Large intestine (tissue), 3 donors: ENCODE results near the gene DLGAP1. TPM values are rescaled to one million over a fixed set of nuclear protein-coding genes. Genes with fewer than 3 reads are reported as not detected.
"Not testable (repeated sequence)": the region's sequence is repeated elsewhere in the genome, so short reads cannot be mapped to it uniquely, and the experiment has no call there.

Experiments used
- DNase-seq, 2 donors: peaks; one replicate each; pipeline versions ENCODE4 v3.0.0 to v3.0.0-alpha.2; 2013
- H3K27ac ChIP-seq: one replicate; pipeline ENCODE4 v1.5.1; 2013; ENCODE audit warnings: low read length
- H3K27me3 ChIP-seq: 2 replicates; pipeline ENCODE4 v1.6.1; 2013; ENCODE audit warnings: low read length; ENCODE audit not compliant: control insufficient read depth, insufficient read depth
- H3K36me3 ChIP-seq: 2 replicates; pipeline ENCODE4 v1.6.1; 2013; ENCODE audit warnings: low read length; ENCODE audit not compliant: control insufficient read depth, insufficient read depth
- H3K4me1 ChIP-seq: one replicate; pipeline ENCODE4 v1.6.1; 2013; ENCODE audit warnings: low read length; ENCODE audit not compliant: control insufficient read depth, insufficient read depth
- H3K4me3 ChIP-seq: one replicate; pipeline ENCODE4 v1.5.1; 2013; ENCODE audit warnings: low read length
- H3K9me3 ChIP-seq: one replicate; pipeline ENCODE4 v1.6.1; 2013; ENCODE audit warnings: mild to moderate bottlenecking, low read depth, low read length, moderate library complexity; ENCODE audit not compliant: control insufficient read depth
- WGBS: methylation state at CpG from one replicate; pipeline ENCODE4 v1.1.5; 2013; ENCODE audit warnings: low lambda C conversion rate; ENCODE audit not compliant: insufficient coverage; 5-methylcytosine and 5-hydroxymethylcytosine counted together
- polyA plus RNA-seq: library from polyadenylated mRNA; unstranded; fragments of 120-200 nt; gene quantifications from one replicate; pipeline ENCODE4 v1.2.1, GENCODE V29; 2013

Gene DLGAP1
- polyA plus RNA-seq, 1 donor: 0.69 TPM

DNA sequence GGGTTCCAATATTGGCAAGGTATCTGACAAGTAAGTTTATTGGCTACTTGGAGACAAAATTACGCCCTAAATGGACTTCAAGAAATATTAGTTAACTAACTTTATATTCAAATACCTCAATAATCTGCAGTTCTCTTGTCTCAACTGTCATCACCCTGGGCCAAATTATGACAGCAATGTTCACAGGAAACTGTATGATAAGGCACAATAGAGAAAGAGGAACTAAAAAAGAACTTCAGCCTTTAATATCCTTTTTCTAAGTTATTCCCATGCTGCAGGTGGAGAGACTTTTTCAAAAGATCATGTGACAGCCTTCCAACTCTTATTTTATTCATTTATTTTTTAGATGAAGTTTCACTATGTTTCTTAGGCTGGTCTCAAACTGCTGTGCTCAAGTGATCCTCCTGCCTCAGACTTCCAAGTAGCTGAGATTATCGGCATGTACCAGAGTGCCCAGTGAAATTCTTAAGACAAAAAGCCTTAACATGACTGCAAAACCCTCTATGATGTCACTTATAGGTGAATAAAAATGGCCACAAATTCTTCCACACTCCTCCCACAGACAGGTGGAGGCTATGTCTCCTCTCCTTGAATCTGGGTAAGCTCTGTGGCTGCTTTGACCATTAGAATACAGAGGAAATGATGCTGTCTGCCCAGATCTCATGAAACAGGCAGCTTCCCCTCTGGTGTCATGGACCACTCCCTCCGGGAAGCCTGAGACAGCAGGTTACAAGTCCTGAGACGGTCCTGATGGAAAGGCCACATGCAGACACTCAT is 794.2 kb downstream of the DLGAP1 start:
- Histone ChIP-seq H3K9me3 (no peaks in the 10 kb centered on the region), H3K27me3 (no peaks in the 10 kb centered on the region), H3K36me3 (no peaks in the 10 kb centered on the region), H3K4me3 (no peak overlapping the region), H3K4me1 (peaks cover 5% of the 10 kb centered on the region), H3K27ac (no peak overlapping the region)
- peak in 1 of 2 donors; percentile 22 for DNase-seq
- WGBS: 60% methylated on average over 1 of the region's 4 CpGs

DNA sequence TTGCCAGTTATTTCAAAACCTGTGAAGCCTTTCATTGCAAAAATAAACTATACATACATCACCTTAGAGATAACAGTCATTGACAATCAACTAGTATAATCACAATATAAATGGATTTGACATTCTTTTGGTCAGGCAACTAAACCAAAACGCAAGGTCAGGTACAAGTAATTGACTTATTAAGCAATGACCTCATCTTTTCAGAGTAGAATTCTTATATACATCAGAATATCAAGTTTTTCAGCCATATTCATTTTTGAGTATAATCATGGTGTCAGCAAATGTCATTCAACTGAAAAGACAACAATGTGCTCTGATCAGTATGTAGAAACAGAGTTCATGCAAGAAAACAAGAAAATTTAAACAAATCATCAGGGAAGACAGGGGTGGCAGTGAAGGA is 796.6 kb downstream of the DLGAP1 start:
- no peaks in the 10 kb centered on the region for H3K27me3 ChIP-seq
- H3K27ac ChIP-seq: no peak overlapping the region
- DNase-seq: no peak
- peaks cover 16% of the 10 kb centered on the region for H3K4me1 ChIP-seq
- H3K9me3 ChIP-seq: no peaks in the 10 kb centered on the region
- no peaks in the 10 kb centered on the region for H3K36me3 ChIP-seq
- 100% methylated on average over 1 of the region's 1 CpG for WGBS
- no peak overlapping the region for H3K4me3 ChIP-seq

DNA sequence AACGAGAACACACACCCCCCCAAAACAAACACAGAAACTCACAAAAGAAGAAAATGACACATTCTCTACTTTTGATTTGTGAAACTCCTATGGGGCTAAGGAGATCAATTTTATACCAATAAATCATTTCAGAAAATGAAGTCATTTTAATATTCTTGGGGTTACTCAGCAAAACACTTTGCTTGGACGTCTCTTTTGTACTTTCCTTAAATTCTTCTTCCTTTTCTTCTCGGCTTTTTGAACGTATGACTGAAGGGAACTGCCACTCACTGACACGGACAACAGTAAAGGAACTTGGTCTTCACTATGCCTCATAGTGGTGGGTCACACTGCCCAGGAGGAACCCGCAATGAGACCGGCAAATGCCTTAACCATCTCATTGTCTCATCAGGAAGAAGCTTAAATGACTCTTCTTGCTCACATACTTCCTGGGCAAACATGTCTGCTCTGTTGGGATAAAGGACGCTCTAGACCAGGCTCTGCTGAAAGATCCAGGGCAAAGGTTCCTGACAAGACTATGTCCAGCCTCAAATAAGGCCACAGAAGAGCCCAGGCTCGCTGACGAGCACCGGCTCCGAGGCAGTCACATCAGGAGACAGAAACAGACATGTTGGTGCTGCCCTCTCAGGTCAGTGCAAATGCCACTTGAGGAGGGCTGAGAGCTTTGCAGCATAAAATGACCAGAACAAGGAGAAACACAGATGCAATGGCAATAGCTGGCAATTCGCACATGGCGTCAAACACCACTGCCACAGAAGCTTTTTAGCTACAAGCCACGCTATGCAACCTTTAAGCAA is 799.7 kb downstream of the DLGAP1 start:
- H3K27me3 ChIP-seq: no peaks in the 10 kb centered on the region
- H3K9me3 ChIP-seq: no peaks in the 10 kb centered on the region
- DNase-seq: peak in 1 of 2 donors; percentile 41
- WGBS: 65% methylated on average over 3 of the region's 15 CpGs
- peak overlapping the region; percentile 6 for H3K27ac ChIP-seq
- peaks cover 25% of the 10 kb centered on the region for H3K4me1 ChIP-seq
- no peaks in the 10 kb centered on the region for H3K36me3 ChIP-seq
- no peak overlapping the region for H3K4me3 ChIP-seq

DNA sequence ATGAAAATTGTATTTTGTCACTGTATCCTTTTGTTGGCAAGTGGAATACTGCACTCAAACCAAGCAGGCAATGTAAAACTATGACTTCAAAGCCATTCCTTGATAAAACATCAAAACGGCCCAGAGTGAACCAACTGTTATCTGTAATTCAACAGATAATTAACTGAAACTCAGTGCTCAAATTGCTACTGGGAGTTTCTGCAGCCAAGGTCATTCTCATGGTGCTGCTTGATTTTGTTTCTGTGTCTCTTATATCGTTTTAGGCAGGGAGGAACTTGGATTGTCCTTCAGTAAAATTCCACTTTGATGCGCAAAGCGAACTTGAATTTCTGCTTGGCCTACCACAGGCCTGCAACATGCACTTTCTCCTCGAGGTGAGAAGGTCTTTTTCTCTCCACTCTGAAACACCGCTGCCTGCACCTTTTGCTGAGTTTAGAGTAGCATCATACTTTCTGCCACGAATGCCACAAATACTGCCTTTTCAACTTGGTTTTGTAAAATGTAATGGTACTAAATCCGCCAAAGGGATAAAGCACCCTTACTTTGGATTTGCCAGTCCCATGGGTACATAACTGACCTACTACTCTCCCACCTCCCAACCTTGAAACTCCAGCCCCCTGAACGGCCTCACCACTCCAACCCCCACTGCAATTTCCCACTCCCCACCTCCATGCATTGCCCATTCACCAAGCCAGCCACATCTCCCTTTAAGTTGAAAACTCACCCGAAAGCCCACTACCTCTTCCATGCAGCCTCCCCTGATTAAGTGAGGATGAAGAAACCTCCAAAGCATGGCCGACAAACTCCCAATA is 800.5 kb downstream of the DLGAP1 start:
- peak in 1 of 2 donors; percentile 56 for DNase-seq
- Histone ChIP-seq H3K4me1 (peaks cover 25% of the 10 kb centered on the region), H3K9me3 (no peaks in the 10 kb centered on the region), H3K4me3 (no peak overlapping the region), H3K27ac (peak overlapping the region; percentile 6), H3K27me3 (no peaks in the 10 kb centered on the region), H3K36me3 (no peaks in the 10 kb centered on the region)
- WGBS: 60% methylated on average over 1 of the region's 11 CpGs

DNA sequence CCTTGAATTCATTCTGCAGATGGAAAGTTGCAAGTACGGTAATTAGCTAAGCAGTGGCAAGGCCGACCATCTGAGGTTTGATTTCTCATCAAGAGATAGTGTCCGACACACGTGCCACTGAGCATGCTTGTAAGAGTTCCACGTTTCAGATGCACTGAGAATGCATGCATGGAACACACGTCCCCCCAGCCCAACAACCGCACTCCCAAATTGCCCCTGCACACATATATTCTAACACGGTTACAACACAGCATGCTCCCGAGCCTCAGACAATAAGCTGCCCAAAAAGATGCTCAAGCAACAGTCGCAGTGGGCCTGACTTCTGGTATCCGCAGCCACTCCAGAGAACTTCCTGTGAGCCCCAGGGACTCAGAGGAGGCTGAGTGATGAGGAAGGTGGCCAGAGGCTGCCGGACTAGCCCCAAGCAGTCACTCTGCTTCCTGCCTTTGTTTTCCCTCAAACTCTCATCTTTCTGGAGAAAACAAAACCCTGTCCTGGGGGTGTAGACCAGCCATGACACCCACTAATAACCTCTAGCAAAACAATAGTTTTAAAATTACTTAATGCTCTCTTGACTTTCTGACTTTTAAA is 801.2 kb downstream of the DLGAP1 start:
- DNase-seq: no peak
- Histone ChIP-seq H3K9me3 (no peaks in the 10 kb centered on the region), H3K4me1 (peaks cover 25% of the 10 kb centered on the region), H3K27me3 (no peaks in the 10 kb centered on the region), H3K27ac (no peak overlapping the region), H3K4me3 (no peak overlapping the region), H3K36me3 (no peaks in the 10 kb centered on the region)
- no CpG with 5 or more reads among the region's 12 CpGs for WGBS

DNA sequence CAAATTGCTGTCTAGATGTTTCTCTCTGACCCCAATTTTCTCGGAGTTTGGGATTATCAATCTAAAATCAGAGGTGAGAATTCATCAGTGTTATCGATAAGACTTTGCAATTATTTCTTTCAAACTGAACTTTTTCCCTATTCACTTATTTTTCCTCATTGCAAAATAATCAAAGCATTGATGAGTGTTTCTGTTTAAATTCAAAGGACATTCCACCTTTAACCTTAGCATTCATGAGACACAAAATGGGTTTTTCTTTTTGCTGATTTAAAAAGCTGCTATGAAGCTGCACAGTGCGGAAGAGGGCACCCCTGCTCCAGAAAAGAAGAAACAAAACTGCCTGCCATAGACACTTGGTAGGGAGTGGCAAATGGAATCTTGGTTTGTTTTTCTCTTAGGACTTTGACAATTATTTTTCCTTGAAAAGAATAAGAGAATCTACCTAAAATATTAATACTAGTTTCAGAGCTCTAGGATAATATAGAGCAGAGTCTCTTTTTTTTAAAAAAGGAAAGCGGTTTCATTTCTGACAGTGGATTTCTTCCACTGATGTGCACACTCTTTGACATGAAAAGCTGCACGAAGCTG is 801.8 kb downstream of the DLGAP1 start:
- Histone ChIP-seq H3K9me3 (no peaks in the 10 kb centered on the region), H3K4me3 (no peak overlapping the region), H3K4me1 (peaks cover 25% of the 10 kb centered on the region), H3K27ac (no peak overlapping the region), H3K36me3 (no peaks in the 10 kb centered on the region), H3K27me3 (no peaks in the 10 kb centered on the region)
- 76% methylated on average over 2 of the region's 5 CpGs for WGBS
- no peak for DNase-seq

DNA sequence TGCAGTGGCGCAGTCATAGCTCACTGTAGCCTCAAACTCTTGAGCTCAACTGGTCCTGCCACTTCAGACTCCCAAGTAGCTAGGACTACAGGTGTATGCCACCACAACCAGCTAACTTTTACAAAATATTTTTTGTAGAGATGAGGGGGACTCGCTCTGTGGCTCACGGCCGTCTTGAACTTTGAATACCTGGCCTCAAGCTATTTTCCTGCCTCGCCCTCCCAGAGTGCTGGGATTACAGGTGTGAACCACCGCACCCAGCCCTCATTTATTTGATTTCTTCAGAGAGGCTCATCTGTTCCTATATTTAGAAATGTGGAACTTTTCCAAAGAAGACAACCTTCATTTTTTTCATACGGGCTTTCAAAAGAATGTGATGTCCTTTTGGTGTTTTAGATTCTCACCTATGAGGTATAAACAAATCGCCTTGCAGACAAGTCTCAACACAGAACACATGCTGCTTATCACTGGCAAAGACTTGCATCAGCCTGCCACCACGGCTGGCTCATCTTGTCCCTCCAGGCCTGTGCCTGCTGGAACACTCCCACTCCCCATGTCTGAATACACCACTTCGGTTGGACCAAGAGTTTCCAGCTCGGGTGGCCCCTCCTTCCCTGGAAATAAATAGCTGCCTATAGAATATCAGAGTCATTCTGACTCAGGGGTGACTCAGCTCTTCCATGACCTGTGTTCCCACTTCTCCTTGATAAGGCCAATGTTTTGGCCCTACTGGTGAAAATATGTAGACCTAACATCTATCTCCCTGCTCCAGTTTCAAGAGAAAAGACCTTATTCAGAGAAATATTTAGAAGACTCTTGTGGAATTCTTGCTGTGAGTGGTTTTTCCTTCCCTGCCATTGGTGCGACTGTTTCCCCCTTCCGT is 802.5 kb downstream of the DLGAP1 start:
- peak; percentile 74 to 86 for DNase-seq
- 83% methylated on average over 2 of the region's 13 CpGs for WGBS
- Histone ChIP-seq H3K36me3 (no peaks in the 10 kb centered on the region), H3K4me3 (no peak overlapping the region), H3K4me1 (peaks cover 25% of the 10 kb centered on the region), H3K9me3 (no peaks in the 10 kb centered on the region), H3K27ac (no peak overlapping the region), H3K27me3 (no peaks in the 10 kb centered on the region)

DNA sequence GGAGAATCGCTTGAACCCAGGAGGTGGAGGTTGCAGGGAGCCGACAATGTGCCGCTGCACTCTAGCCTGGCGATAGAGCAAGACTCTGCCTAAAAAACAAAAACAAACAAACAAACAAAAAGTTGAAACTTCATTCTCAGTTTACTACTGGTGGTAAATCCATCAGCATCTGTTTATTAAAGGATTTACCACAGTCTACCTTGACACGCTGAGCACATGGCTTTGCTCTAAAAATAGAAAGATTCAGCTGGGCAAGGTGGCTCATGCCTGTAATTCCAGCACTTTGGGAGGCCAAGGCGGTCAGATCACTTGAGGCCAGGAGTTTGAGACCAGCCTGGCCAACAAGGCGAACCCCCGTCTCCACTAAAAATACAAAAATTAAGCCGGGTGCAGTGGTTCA is 803.8 kb downstream of the DLGAP1 start:
- DNase-seq: no peak
- peaks cover 25% of the 10 kb centered on the region for H3K4me1 ChIP-seq
- no peaks in the 10 kb centered on the region for H3K36me3 ChIP-seq
- H3K9me3 ChIP-seq: no peaks in the 10 kb centered on the region
- no peaks in the 10 kb centered on the region for H3K27me3 ChIP-seq
- no peak overlapping the region for H3K27ac ChIP-seq
- no CpG with 5 or more reads among the region's 9 CpGs for WGBS
- no peak overlapping the region for H3K4me3 ChIP-seq

DNA sequence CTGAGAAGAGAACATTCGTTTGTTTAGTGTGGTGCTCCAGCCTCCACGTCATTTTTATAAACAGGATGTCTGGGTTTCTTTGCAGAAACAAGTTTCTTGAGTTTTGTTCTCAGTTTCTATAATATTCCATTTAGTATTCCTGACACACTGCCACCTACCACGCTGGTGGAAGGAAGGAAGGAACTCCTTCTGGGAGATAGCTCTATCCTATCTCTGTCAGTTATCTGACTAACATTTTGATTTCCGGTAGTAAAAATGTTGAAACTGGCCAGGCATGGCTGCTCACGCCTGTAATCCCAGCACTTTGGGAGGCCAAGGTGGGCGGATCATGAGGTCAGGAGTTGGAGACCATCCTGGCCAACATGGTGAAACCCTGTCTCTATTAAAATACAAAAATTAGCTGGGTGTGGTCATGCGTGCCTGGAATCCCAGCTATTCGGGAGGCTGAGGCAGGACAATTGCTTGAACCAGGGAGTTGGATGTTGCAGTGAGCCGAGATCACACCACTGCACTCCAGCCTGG is 804.5 kb downstream of the DLGAP1 start:
- WGBS: 50% methylated on average over 1 of the region's 9 CpGs
- H3K27ac ChIP-seq, H3K9me3 ChIP-seq, DNase-seq, H3K27me3 ChIP-seq, H3K4me3 ChIP-seq, H3K36me3 ChIP-seq: not testable (repeated sequence)
- H3K4me1 ChIP-seq: peaks cover 22% of the 10 kb centered on the region
